Karpas-422 (cell line): Measurements from ENCODE around the gene DCTN2. TPM values are rescaled to one million over a fixed set of nuclear protein-coding genes. Genes with fewer than 3 reads are reported as not detected.
"Not testable (repeated sequence)": the region's sequence is repeated elsewhere in the genome, so short reads cannot be mapped to it uniquely, and the experiment has no call there.

Experiments used
- DNase-seq: peaks from one replicate; pipeline ENCODE4 v3.0.0-alpha.2; 2015
- H2AFZ ChIP-seq: fragments of 200-600 bp; sonication (generic); 2 replicates; pipeline ENCODE4 v1.6.1; 2014; ENCODE audit warnings: antibody characterized with exemption, low read length, mixed read lengths
- H3K27ac ChIP-seq: fragments of 200-600 bp; sonication (generic); 2 replicates; pipeline ENCODE4 v1.5.1; 2014; ENCODE audit warnings: mild to moderate bottlenecking, low read length, moderate library complexity
- H3K27me3 ChIP-seq: fragments of 200-600 bp; sonication (generic); 2 replicates; pipeline ENCODE4 v1.6.1; 2014; ENCODE audit warnings: low read length, mixed read lengths
- H3K36me3 ChIP-seq: fragments of 200-600 bp; sonication (generic); 2 replicates; pipeline ENCODE4 v1.6.1; 2014; ENCODE audit warnings: low read length, mixed read lengths; ENCODE audit not compliant: insufficient read depth
- H3K4me1 ChIP-seq: fragments of 200-600 bp; sonication (generic); 2 replicates; pipeline ENCODE4 v1.6.1; 2014; ENCODE audit warnings: mild to moderate bottlenecking, low read length, mixed read lengths
- H3K4me2 ChIP-seq: fragments of 200-600 bp; sonication (generic); 2 replicates; pipeline ENCODE4 v1.6.1; 2014; ENCODE audit warnings: low read length, low read depth, mild to moderate bottlenecking; ENCODE audit not compliant: poor library complexity, severe bottlenecking
- H3K4me3 ChIP-seq: fragments of 200-600 bp; sonication (generic); 2 replicates; pipeline ENCODE4 v1.5.1; 2014; ENCODE audit warnings: mild to moderate bottlenecking, antibody characterized with exemption, low read length, mixed read lengths
- H3K79me2 ChIP-seq: fragments of 200-600 bp; sonication (generic); 2 replicates; pipeline ENCODE4 v1.6.1; 2014; ENCODE audit warnings: mild to moderate bottlenecking, low read length, mixed read lengths
- H3K9ac ChIP-seq: fragments of 200-600 bp; sonication (generic); 2 replicates; pipeline ENCODE4 v1.6.0; 2014; ENCODE audit warnings: low read length
- H3K9me2 ChIP-seq: fragments of 200-600 bp; sonication (generic), shearing (Covaris generic); replicated peaks from 2 replicates; pipeline ENCODE4 v1.6.0; 2014; ENCODE audit warnings: mild to moderate bottlenecking, low read length, moderate library complexity; ENCODE audit not compliant: insufficient read depth
- H3K9me3 ChIP-seq: fragments of 300-700, 200-600 bp; sonication (generic); 2 replicates; pipeline ENCODE4 v1.6.1; 2014; ENCODE audit warnings: low read length, mixed read lengths
- H4K20me1 ChIP-seq: fragments of 200-600 bp; sonication (generic); 2 replicates; pipeline ENCODE4 v1.6.1; 2014; ENCODE audit warnings: mild to moderate bottlenecking, antibody characterized with exemption, low read length, low read depth; ENCODE audit not compliant: insufficient read depth
- total RNA-seq: library from RNA; depleted of rRNA; stranded (reverse); fragments of >200 nt; shearing (Covaris generic); gene quantifications from 2 replicates; pipeline ENCODE4 v1.2.3, GENCODE V29; 2014; ENCODE audit warnings: low replicate concordance

The DCTN2 gene
- total RNA-seq, 1 experiment from 2014 or later, result 77.9 TPM

GRCh38 chr12:57520053-57520818, 26.8 kb downstream of the DCTN2 start, which contains the start of gene DDIT3:
Gene DDIT3 (minus strand): TSS chr12:57520514. CDS start chr12:57517406, 3,108 bp downstream.
- Histone ChIP-seq H3K36me3 (peaks cover 28% of the 10 kb centered on the region), H4K20me1 (peaks cover 39% of the 10 kb centered on the region; the same call in 1 of the 2 replicates), H3K9me2 (no peaks in the 10 kb centered on the region), H3K4me2 (peak within 1 kb of the TSS; percentile 80), H2AFZ (no peak within 1 kb of the TSS), H3K4me1 (peaks cover 50% of the 10 kb centered on the region), H3K27ac (peak within 1 kb of the TSS; percentile 91), H3K27me3 (no peaks in the 10 kb centered on the region), H3K9ac (peak within 1 kb of the TSS; percentile 89), H3K9me3 (no peaks in the 10 kb centered on the region), H3K79me2 (peaks cover 53% of the 10 kb centered on the region), H3K4me3 (peak within 1 kb of the TSS; percentile 92)
- peak; percentile 100 for DNase-seq

GRCh38 chr12:57519796-57520052, 27.3 kb downstream of the DCTN2 start:
- Histone ChIP-seq H3K9me2 (no peaks in the 10 kb centered on the region), H3K27ac (peak overlapping the region; percentile 81), H2AFZ (no peak overlapping the region), H3K4me1 (peaks cover 45% of the 10 kb centered on the region), H3K4me2 (peak overlapping the region; percentile 69), H3K9me3 (no peaks in the 10 kb centered on the region), H3K36me3 (peaks cover 33% of the 10 kb centered on the region), H4K20me1 (peaks cover 39% of the 10 kb centered on the region; the same call in 1 of the 2 replicates), H3K27me3 (no peaks in the 10 kb centered on the region), H3K9ac (peak overlapping the region; percentile 84), H3K4me3 (peak overlapping the region; percentile 83), H3K79me2 (peaks cover 49% of the 10 kb centered on the region)
- DNase-seq, result peak; percentile 68

- Histone ChIP-seq H3K4me1 (peaks cover 40% of the 10 kb centered on the region), H3K9ac (peak overlapping the region; percentile 84), H3K9me3 (no peaks in the 10 kb centered on the region), H3K4me2 (peak overlapping the region; percentile 69), H3K4me3 (peak overlapping the region; percentile 83), H3K27ac (peak overlapping the region; percentile 81), H3K79me2 (peaks cover 44% of the 10 kb centered on the region), H3K36me3 (peaks cover 38% of the 10 kb centered on the region), H3K9me2 (no peaks in the 10 kb centered on the region), H4K20me1 (peaks cover 35% of the 10 kb centered on the region; the same call in 1 of the 2 replicates), H2AFZ (no peak overlapping the region), H3K27me3 (no peaks in the 10 kb centered on the region)
- peak; percentile 80 for DNase-seq
Observed at GRCh38 chr12:57518920-57519795, 27.8 kb downstream of the DCTN2 start.

- H2AFZ ChIP-seq, result no peak overlapping the region
- no peaks in the 10 kb centered on the region for H3K27me3 ChIP-seq
- no peak for DNase-seq
- H3K36me3 ChIP-seq, result peaks cover 41% of the 10 kb centered on the region
- H3K9me2 ChIP-seq, result no peaks in the 10 kb centered on the region
- peak overlapping the region; percentile 84; the same call in 1 of the 2 replicates for H3K9ac ChIP-seq
- H4K20me1 ChIP-seq, result peaks cover 30% of the 10 kb centered on the region; the same call in 1 of the 2 replicates
- peak overlapping the region; percentile 69 for H3K4me2 ChIP-seq
- H3K4me3 ChIP-seq, result peak overlapping the region; percentile 83
- H3K27ac ChIP-seq, result peak overlapping the region; percentile 81; the same call in 1 of the 2 replicates
- peaks cover 32% of the 10 kb centered on the region for H3K4me1 ChIP-seq
- H3K9me3 ChIP-seq, result no peaks in the 10 kb centered on the region
- H3K79me2 ChIP-seq, result peaks cover 36% of the 10 kb centered on the region
Observed at GRCh38 chr12:57518176-57518919, 28.6 kb downstream of the DCTN2 start.

GRCh38 chr12:57517718-57518117, 29.3 kb downstream of the DCTN2 start:
- H3K36me3 ChIP-seq, result peaks cover 47% of the 10 kb centered on the region
- H3K4me2 ChIP-seq, H2AFZ ChIP-seq, H3K9me3 ChIP-seq, H3K9ac ChIP-seq, H3K27me3 ChIP-seq, DNase-seq, H3K27ac ChIP-seq, H3K4me3 ChIP-seq, H3K9me2 ChIP-seq: not testable (repeated sequence)
- H4K20me1 ChIP-seq, result peaks cover 28% of the 10 kb centered on the region; the same call in 1 of the 2 replicates
- peaks cover 30% of the 10 kb centered on the region for H3K4me1 ChIP-seq
- peaks cover 32% of the 10 kb centered on the region for H3K79me2 ChIP-seq

GRCh38 chr12:57517187-57517586, 29.8 kb downstream of the DCTN2 start:
- H4K20me1 ChIP-seq, result peaks cover 28% of the 10 kb centered on the region; the same call in 1 of the 2 replicates
- no peak overlapping the region for H3K4me3 ChIP-seq
- H3K4me2 ChIP-seq, result no peak overlapping the region
- no peak for DNase-seq
- peaks cover 32% of the 10 kb centered on the region for H3K79me2 ChIP-seq
- H2AFZ ChIP-seq, result no peak overlapping the region
- H3K36me3 ChIP-seq, result peaks cover 52% of the 10 kb centered on the region
- peaks cover 28% of the 10 kb centered on the region for H3K4me1 ChIP-seq
- H3K9ac ChIP-seq, result no peak overlapping the region
- no peaks in the 10 kb centered on the region for H3K27me3 ChIP-seq
- no peaks in the 10 kb centered on the region for H3K9me3 ChIP-seq
- H3K9me2 ChIP-seq, result no peaks in the 10 kb centered on the region
- H3K27ac ChIP-seq, result no peak overlapping the region

- Histone ChIP-seq H3K9me3 (no peaks in the 10 kb centered on the region), H3K27ac (no peak overlapping the region), H2AFZ (no peak overlapping the region), H3K4me3 (no peak overlapping the region), H4K20me1 (peaks cover 28% of the 10 kb centered on the region; the same call in 1 of the 2 replicates), H3K9me2 (no peaks in the 10 kb centered on the region), H3K4me1 (peaks cover 23% of the 10 kb centered on the region), H3K79me2 (peaks cover 32% of the 10 kb centered on the region), H3K4me2 (no peak overlapping the region), H3K27me3 (no peaks in the 10 kb centered on the region), H3K36me3 (peaks cover 57% of the 10 kb centered on the region), H3K9ac (no peak overlapping the region)
- DNase-seq, result no peak
Observed at GRCh38 chr12:57516617-57517153, 30.3 kb downstream of the DCTN2 start.
